ENCODE results near the gene RAPGEF1. TPM values are rescaled to one million over a fixed set of nuclear protein-coding genes. Genes with fewer than 3 reads are reported as not detected.

The RAPGEF1 gene
- total RNA-seq, 1 experiment from 2014 or later: 25.2 TPM

GRCh38 chr9:131676431-131676972 is 63.4 kb downstream of the RAPGEF1 start:
- TF ChIP-seq EZH2 (IDR thresholded peaks at IDR 0.05; ENCODE audit: low read length, unreplicated experiment) (no peak), CTCF (conservative IDR thresholded peaks at IDR 0.05; ENCODE audit: low read depth, low read length) (no peak), EZH2phosphoT487 (IDR thresholded peaks at IDR 0.05; ENCODE audit: borderline replicate concordance, low read length) (no peak)
- H3K79me2 ChIP-seq (ENCODE audit: low read length): peaks cover 41% of the 10 kb centered on the region
- ATAC-seq: no peak
- no peaks in the 10 kb centered on the region for H3K9me3 ChIP-seq (ENCODE audit: low read length)
- H3K4me1 ChIP-seq (ENCODE audit: insufficient read depth, low read length): peaks cover 39% of the 10 kb centered on the region
- no peak overlapping the region for H3K27ac ChIP-seq (ENCODE audit: low read length)
- ChIA-PET POLR2A (ENCODE audit: unreplicated experiment) (no interaction called here), CTCF (no interaction called here)
- H3K27me3 ChIP-seq (ENCODE audit: low read length): no peaks in the 10 kb centered on the region
- H3K9ac ChIP-seq (ENCODE audit: low read length): no peak overlapping the region
- peaks cover 9% of the 10 kb centered on the region for H3F3A ChIP-seq (ENCODE audit: low read length, unreplicated experiment)
- peak overlapping the region; percentile 80 for H3K4me2 ChIP-seq (ENCODE audit: low read length)
- no TSS peak for BruUV-seq (replicated peaks)
- H2AFZ ChIP-seq (ENCODE audit: low read length): no peak overlapping the region
- no peaks in the 10 kb centered on the region for H3K36me3 ChIP-seq (ENCODE audit: low read depth, low read length)
- no peaks in the 10 kb centered on the region for H3K9me2 ChIP-seq (replicated peaks; ENCODE audit: low read length)
- intact Hi-C loops (cut with micrococcal nuclease): no loop called here
- no peak for DNase-seq
- H3K4me3 ChIP-seq (ENCODE audit: low read length): no peak overlapping the region
- H4K20me1 ChIP-seq (ENCODE audit: low read length): peaks cover 7% of the 10 kb centered on the region; the same call in 1 of the 2 replicates

- H3K4me1 ChIP-seq (ENCODE audit: insufficient read depth, low read length): peaks cover 39% of the 10 kb centered on the region
- H3K79me2 ChIP-seq (ENCODE audit: low read length): peaks cover 41% of the 10 kb centered on the region
- H3F3A ChIP-seq (ENCODE audit: low read length, unreplicated experiment): peaks cover 9% of the 10 kb centered on the region
- H3K4me2 ChIP-seq (ENCODE audit: low read length): no peak overlapping the region
- BruUV-seq (replicated peaks): no TSS peak
- no peaks in the 10 kb centered on the region for H3K36me3 ChIP-seq (ENCODE audit: low read depth, low read length)
- DNase-seq (no peak), ATAC-seq (no peak)
- H3K9me2 ChIP-seq (replicated peaks; ENCODE audit: low read length): no peaks in the 10 kb centered on the region
- H3K27ac ChIP-seq (ENCODE audit: low read length): no peak overlapping the region
- no peaks in the 10 kb centered on the region for H3K27me3 ChIP-seq (ENCODE audit: low read length)
- no peaks in the 10 kb centered on the region for H3K9me3 ChIP-seq (ENCODE audit: low read length)
- no peak overlapping the region for H3K4me3 ChIP-seq (ENCODE audit: low read length)
- H4K20me1 ChIP-seq (ENCODE audit: low read length): peaks cover 7% of the 10 kb centered on the region; the same call in 1 of the 2 replicates
- CTCF ChIA-PET: no interaction called here
- no peak overlapping the region for H3K9ac ChIP-seq (ENCODE audit: low read length)
- no peak overlapping the region for H2AFZ ChIP-seq (ENCODE audit: low read length)
- TF ChIP-seq CTCF (conservative IDR thresholded peaks at IDR 0.05; ENCODE audit: low read depth, low read length): no peak
- no peak for TF ChIP-seq EZH2 (IDR thresholded peaks at IDR 0.05; ENCODE audit: low read length, unreplicated experiment)
- no peak for TF ChIP-seq EZH2phosphoT487 (IDR thresholded peaks at IDR 0.05; ENCODE audit: borderline replicate concordance, low read length)
- intact Hi-C loops (cut with micrococcal nuclease): no loop called here
- POLR2A ChIA-PET (ENCODE audit: unreplicated experiment): interaction anchor here (0.7 kb wide), 1 partner anchor 58 kb away, joined by 11 read pairs; no protein-coding TSS in a partner anchor
Observed at GRCh38 chr9:131675437-131676022, 64.3 kb downstream of the RAPGEF1 start.

All from PC-3 (cell line).